Effector CD4-positive, alpha-beta T cell (primary cell): ENCODE data around the gene TBCC.
"Not testable (repeated sequence)": the region's sequence is repeated elsewhere in the genome, so short reads cannot be mapped to it uniquely, and the experiment has no call there.

Source experiments
- DNase-seq: peaks from one replicate; pipeline ENCODE4 v3.0.0-alpha.2; 2020

TBCC gene

GRCh38 chr6:42729731-42730130, 16.2 kb downstream of the TBCC start:
- DNase-seq = no peak

- DNase-seq = no peak
Measured at GRCh38 chr6:42727627-42728026, 18.3 kb downstream of the TBCC start.

GRCh38 chr6:42727087-42727611, 18.8 kb downstream of the TBCC start:
- no peak for DNase-seq

- peak; percentile 65 for DNase-seq
Measured at GRCh38 chr6:42726485-42727086, 19.3 kb downstream of the TBCC start.

GRCh38 chr6:42726026-42726425, 19.9 kb downstream of the TBCC start:
- no peak for DNase-seq

GRCh38 chr6:42724825-42725224, 21.1 kb downstream of the TBCC start:
- no peak for DNase-seq

- DNase-seq = no peak
Measured at GRCh38 chr6:42722497-42722896, 23.4 kb downstream of the TBCC start, which contains the start of gene PRPH2. TSS of gene PRPH2 (minus strand) at chr6:42722597. CDS start at chr6:42722334, 263 bp downstream.

- DNase-seq = no peak
Measured at GRCh38 chr6:42720739-42721138, 25.2 kb downstream of the TBCC start.

- DNase-seq = no peak
Measured at GRCh38 chr6:42715871-42716270, 30.0 kb downstream of the TBCC start.

GRCh38 chr6:42714098-42714761, 31.7 kb downstream of the TBCC start:
- no peak for DNase-seq

- DNase-seq = no peak
Measured at GRCh38 chr6:42711930-42712329, 34.0 kb downstream of the TBCC start.

GRCh38 chr6:42710316-42710715, 35.6 kb downstream of the TBCC start:
- no peak for DNase-seq

GRCh38 chr6:42709871-42710270, 36.0 kb downstream of the TBCC start:
- DNase-seq = no peak

- DNase-seq = no peak
Measured at GRCh38 chr6:42708096-42708495, 37.8 kb downstream of the TBCC start.

GRCh38 chr6:42707595-42707994, 38.3 kb downstream of the TBCC start:
- no peak for DNase-seq

- no peak for DNase-seq
Measured at GRCh38 chr6:42704937-42705374, 40.9 kb downstream of the TBCC start.

GRCh38 chr6:42704251-42704936, 41.5 kb downstream of the TBCC start:
- DNase-seq = no peak

GRCh38 chr6:42702786-42703185, 43.1 kb downstream of the TBCC start:
- not testable (repeated sequence) for DNase-seq

- DNase-seq = no peak
Measured at GRCh38 chr6:42702200-42702599, 43.7 kb downstream of the TBCC start.

- no peak for DNase-seq
Measured at GRCh38 chr6:42698217-42698616, 47.7 kb downstream of the TBCC start.

- DNase-seq = no peak
Measured at GRCh38 chr6:42697268-42697655, 48.6 kb downstream of the TBCC start.

- DNase-seq = no peak
Measured at GRCh38 chr6:42696526-42697267, 49.2 kb downstream of the TBCC start.

- DNase-seq = no peak
Measured at GRCh38 chr6:42694586-42694985, 51.3 kb downstream of the TBCC start.
